Memory B cell (primary cell): Measurements from ENCODE around the gene FYB2.
A peak's percentile ranks its signal among the peaks of the same experiment; 100 is the strongest.

Experiments used
- ATAC-seq: fragments of 150-1000 bp; cut with Tn5 transposase; 2 replicates; pipeline ENCODE4 v1.10.0; 2021; ENCODE audit warnings: low read depth, mild to moderate bottlenecking, moderate library complexity
- DNase-seq, 2 donors: peaks; one replicate each; pipeline ENCODE4 v3.0.0; 2022; ENCODE audit warnings: low spot score in 2 of 2
- H3K27ac Mint-ChIP-seq: one replicate; pipeline ENCODE4 v1.8.0; 2022; ENCODE audit warnings: mild to moderate bottlenecking, moderate library complexity, mixed read lengths
- H3K27me3 Mint-ChIP-seq: one replicate; pipeline ENCODE4 v1.8.0; 2022; ENCODE audit warnings: mixed read lengths
- H3K36me3 Mint-ChIP-seq: one replicate; pipeline ENCODE4 v1.8.0; 2022; ENCODE audit warnings: mild to moderate bottlenecking, mixed read lengths
- H3K4me1 Mint-ChIP-seq: one replicate; pipeline ENCODE4 v1.8.0; 2022; ENCODE audit warnings: mixed read lengths
- H3K4me3 Mint-ChIP-seq: one replicate; pipeline ENCODE4 v1.8.0; 2022; ENCODE audit warnings: mild to moderate bottlenecking, moderate library complexity, mixed read lengths
- H3K9me3 Mint-ChIP-seq: one replicate; pipeline ENCODE4 v1.8.0; 2022; ENCODE audit warnings: mixed read lengths

FYB2 gene

GRCh38 chr1:56755911-56756310, 63.3 kb downstream of the FYB2 start:
- H3K36me3 Mint-ChIP-seq = no peaks in the 10 kb centered on the region
- H3K4me1 Mint-ChIP-seq = peaks cover 5% of the 10 kb centered on the region
- no peak overlapping the region for H3K27ac Mint-ChIP-seq

GRCh38 chr1:56754708-56755479, 64.3 kb downstream of the FYB2 start:
- H3K36me3 Mint-ChIP-seq = no peaks in the 10 kb centered on the region
- H3K27me3 Mint-ChIP-seq = peaks cover 22% of the 10 kb centered on the region
- H3K4me1 Mint-ChIP-seq = peaks cover 5% of the 10 kb centered on the region
- no peaks in the 10 kb centered on the region for H3K9me3 Mint-ChIP-seq
- no peak overlapping the region for H3K4me3 Mint-ChIP-seq
- no peak for DNase-seq
- no peak overlapping the region for H3K27ac Mint-ChIP-seq
- no peak for ATAC-seq

More at GRCh38 chr1:56755911-56756310, 63.3 kb downstream of the FYB2 start:
- H3K27me3 Mint-ChIP-seq = peaks cover 22% of the 10 kb centered on the region
- ATAC-seq = no peak
- no peaks in the 10 kb centered on the region for H3K9me3 Mint-ChIP-seq
- DNase-seq = no peak
- H3K4me3 Mint-ChIP-seq = no peak overlapping the region

- no peaks in the 10 kb centered on the region for H3K9me3 Mint-ChIP-seq
- H3K4me3 Mint-ChIP-seq = no peak overlapping the region
- no peak overlapping the region for H3K27ac Mint-ChIP-seq
- no peaks in the 10 kb centered on the region for H3K36me3 Mint-ChIP-seq
- peaks cover 3% of the 10 kb centered on the region for H3K27me3 Mint-ChIP-seq
- ATAC-seq (no peak), DNase-seq (no peak)
- no peaks in the 10 kb centered on the region for H3K4me1 Mint-ChIP-seq
Measured at GRCh38 chr1:56745231-56745630, 74.0 kb downstream of the FYB2 start.

DNA sequence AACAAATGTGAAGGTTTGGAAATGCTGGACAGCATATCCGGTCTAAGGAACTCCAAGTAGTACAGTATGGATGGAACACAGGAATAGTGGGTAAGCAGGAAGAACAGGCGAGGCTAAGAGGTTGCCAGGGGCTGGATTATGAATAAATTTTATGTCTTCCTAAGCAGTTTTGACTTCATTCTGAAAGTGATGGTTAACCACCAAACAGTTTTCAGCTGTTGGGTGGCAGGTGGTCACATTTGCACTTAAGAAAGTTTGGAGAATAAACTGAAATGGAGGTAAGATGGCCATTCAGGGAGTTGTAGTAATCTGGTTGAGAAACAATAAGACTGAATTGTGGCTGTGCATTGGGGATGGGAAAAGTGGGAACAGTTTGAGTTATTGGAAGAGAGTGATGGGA, 90.2 kb downstream of the FYB2 start:
- ATAC-seq (no peak), DNase-seq (no peak)
- no peaks in the 10 kb centered on the region for H3K36me3 Mint-ChIP-seq
- H3K4me1 Mint-ChIP-seq = no peaks in the 10 kb centered on the region
- no peak overlapping the region for H3K4me3 Mint-ChIP-seq
- no peaks in the 10 kb centered on the region for H3K9me3 Mint-ChIP-seq
- H3K27ac Mint-ChIP-seq = no peak overlapping the region
- H3K27me3 Mint-ChIP-seq = peaks cover 17% of the 10 kb centered on the region

DNA sequence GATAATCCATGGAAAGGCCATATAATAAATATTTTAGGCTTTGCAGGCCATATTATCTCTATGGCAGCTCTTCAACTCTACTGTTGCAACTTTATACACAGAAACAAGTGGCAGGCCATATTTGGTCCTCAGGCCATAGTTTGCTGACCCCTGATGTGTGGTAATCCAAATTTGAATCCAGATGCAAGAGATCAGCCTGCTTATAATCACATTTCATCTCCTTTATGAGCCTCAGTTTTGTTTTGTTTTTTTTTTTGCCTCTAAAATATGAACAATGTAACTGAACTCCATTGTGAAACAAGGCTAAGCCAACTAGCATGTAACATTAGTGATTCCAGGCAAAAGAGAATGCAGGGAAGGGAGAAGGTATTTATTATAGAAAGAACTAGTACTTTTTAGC, 92.5 kb downstream of the FYB2 start:
- no peak for ATAC-seq
- H3K27ac Mint-ChIP-seq = no peak overlapping the region
- H3K4me1 Mint-ChIP-seq = no peaks in the 10 kb centered on the region
- no peak overlapping the region for H3K4me3 Mint-ChIP-seq
- no peaks in the 10 kb centered on the region for H3K36me3 Mint-ChIP-seq
- peaks cover 21% of the 10 kb centered on the region for H3K27me3 Mint-ChIP-seq
- DNase-seq = no peak
- no peaks in the 10 kb centered on the region for H3K9me3 Mint-ChIP-seq

- ATAC-seq = no peak
- peaks cover 8% of the 10 kb centered on the region for H3K27me3 Mint-ChIP-seq
- H3K9me3 Mint-ChIP-seq = no peaks in the 10 kb centered on the region
- no peaks in the 10 kb centered on the region for H3K36me3 Mint-ChIP-seq
- no peak overlapping the region for H3K27ac Mint-ChIP-seq
- no peak overlapping the region for H3K4me3 Mint-ChIP-seq
- H3K4me1 Mint-ChIP-seq = no peaks in the 10 kb centered on the region
- no peak for DNase-seq
Measured at GRCh38 chr1:56719171-56719570, 100.0 kb downstream of the FYB2 start.

DNA sequence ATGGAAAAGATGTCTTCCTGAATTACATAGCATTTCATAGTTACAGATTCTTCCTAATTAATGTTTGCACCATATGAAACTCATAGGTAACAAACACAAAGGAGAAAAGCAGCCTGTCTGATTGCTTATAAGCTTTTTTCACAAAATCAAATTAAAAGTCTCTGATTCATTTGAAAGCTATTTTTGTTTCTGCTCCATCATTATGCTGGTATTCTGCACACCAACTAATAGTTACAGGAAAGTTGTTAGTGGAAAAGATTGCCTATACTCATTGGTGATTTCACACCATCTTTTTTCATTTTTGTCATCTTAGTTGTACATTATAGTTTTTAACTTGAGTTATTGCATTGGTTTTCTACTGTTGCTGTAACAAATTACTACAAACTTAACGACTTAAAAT, 104.0 kb downstream of the FYB2 start:
- Mint-ChIP-seq H3K36me3 (no peaks in the 10 kb centered on the region), H3K4me1 (no peaks in the 10 kb centered on the region), H3K4me3 (no peak overlapping the region), H3K9me3 (no peaks in the 10 kb centered on the region), H3K27ac (no peak overlapping the region), H3K27me3 (no peaks in the 10 kb centered on the region)
- no peak for DNase-seq
- ATAC-seq = no peak

GRCh38 chr1:56713112-56713511, 106.1 kb downstream of the FYB2 start:
- DNase-seq = no peak

GRCh38 chr1:56712150-56712549, 107.1 kb downstream of the FYB2 start:
- H3K27me3 Mint-ChIP-seq = peaks cover 2% of the 10 kb centered on the region
- H3K36me3 Mint-ChIP-seq = no peaks in the 10 kb centered on the region
- H3K9me3 Mint-ChIP-seq = no peaks in the 10 kb centered on the region
- DNase-seq (no peak), ATAC-seq (no peak)
- no peak overlapping the region for H3K4me3 Mint-ChIP-seq
- no peaks in the 10 kb centered on the region for H3K4me1 Mint-ChIP-seq
- H3K27ac Mint-ChIP-seq = no peak overlapping the region

More at GRCh38 chr1:56713112-56713511, 106.1 kb downstream of the FYB2 start:
- no peak for ATAC-seq
- Mint-ChIP-seq H3K27me3 (peaks cover 2% of the 10 kb centered on the region), H3K4me1 (no peaks in the 10 kb centered on the region), H3K9me3 (no peaks in the 10 kb centered on the region), H3K4me3 (no peak overlapping the region), H3K36me3 (no peaks in the 10 kb centered on the region), H3K27ac (no peak overlapping the region)

DNA sequence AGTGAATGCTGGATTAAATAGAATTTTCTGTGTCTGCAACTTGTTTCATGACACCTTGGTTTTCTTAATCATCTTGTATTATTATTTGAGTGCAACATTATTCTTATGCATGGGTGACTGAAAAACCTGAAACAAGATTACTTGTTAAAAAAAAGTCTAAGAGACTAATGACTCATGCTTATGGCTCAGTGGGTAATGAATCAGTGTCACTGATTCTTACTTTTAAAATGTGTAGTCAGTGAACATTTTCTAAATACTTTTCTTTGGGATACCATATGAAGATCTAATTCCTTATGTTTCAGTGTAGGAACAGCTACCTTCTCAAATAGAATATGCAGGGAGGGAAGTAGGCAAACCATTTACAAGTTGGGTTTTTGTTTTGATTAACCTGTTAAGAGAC, 108.6 kb downstream of the FYB2 start:
- Mint-ChIP-seq H3K36me3 (no peaks in the 10 kb centered on the region), H3K27me3 (peaks cover 4% of the 10 kb centered on the region), H3K4me3 (no peak overlapping the region), H3K4me1 (no peaks in the 10 kb centered on the region), H3K27ac (no peak overlapping the region), H3K9me3 (no peaks in the 10 kb centered on the region)
- no peak for DNase-seq
- ATAC-seq = no peak

DNA sequence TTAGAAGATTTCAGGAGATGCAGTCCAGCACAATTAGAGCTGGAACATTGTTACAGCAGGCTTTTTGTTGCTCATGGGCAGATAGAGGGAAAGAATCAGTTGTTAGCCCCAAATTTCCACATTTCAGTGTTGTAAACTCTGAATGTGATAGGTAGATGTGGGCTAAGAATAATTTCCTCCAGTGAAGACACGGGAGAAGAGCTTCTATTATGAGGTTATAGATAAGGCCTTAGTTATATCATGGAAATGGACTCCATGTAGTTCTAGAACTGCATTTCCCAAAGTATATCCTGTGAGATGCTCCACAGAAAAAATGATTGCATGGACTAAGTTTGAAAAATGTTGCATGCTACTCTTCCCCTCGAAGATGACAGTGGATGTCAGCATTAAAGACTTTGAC, 109.2 kb downstream of the FYB2 start:
- no peaks in the 10 kb centered on the region for H3K36me3 Mint-ChIP-seq
- peaks cover 4% of the 10 kb centered on the region for H3K27me3 Mint-ChIP-seq
- no peaks in the 10 kb centered on the region for H3K4me1 Mint-ChIP-seq
- H3K9me3 Mint-ChIP-seq = no peaks in the 10 kb centered on the region
- H3K4me3 Mint-ChIP-seq = no peak overlapping the region
- no peak for ATAC-seq
- no peak overlapping the region for H3K27ac Mint-ChIP-seq
- DNase-seq = no peak

DNA sequence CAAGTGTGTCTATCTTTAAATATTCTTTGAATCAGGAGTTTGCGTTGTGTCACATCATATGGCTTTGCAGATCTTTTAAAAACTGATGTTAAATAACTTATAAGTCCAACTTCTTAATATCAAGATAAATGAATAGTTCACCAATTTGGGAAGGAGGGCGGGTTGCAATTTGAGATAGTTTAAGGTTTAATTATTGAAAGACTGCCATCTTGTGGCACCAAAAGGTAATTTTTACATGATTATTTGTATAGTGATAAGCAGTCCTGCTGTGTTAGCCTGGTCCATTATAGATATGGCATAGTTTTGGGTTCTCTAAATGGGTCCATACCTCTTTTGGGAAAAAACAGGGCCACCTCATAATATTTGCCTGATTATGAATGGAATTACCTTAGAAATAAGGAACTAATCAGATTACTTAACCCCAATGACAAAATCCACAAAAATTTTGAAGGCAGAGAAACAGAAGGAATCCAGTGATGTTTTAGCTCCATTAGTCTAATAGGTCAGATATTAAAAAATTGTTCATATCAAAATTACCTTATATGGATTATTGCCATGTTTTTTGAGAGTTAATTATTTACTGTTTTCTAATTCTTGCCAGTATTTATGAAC, 109.8 kb downstream of the FYB2 start:
- DNase-seq (peak in 1 of 2 donors; percentile 37), ATAC-seq (peak; percentile 51)
- Mint-ChIP-seq H3K4me3 (no peak overlapping the region), H3K27me3 (peaks cover 4% of the 10 kb centered on the region), H3K4me1 (no peaks in the 10 kb centered on the region), H3K9me3 (no peaks in the 10 kb centered on the region), H3K27ac (no peak overlapping the region), H3K36me3 (no peaks in the 10 kb centered on the region)

GRCh38 chr1:56707379-56707778, 111.8 kb downstream of the FYB2 start:
- ATAC-seq (no peak), DNase-seq (no peak)
- Mint-ChIP-seq H3K9me3 (no peaks in the 10 kb centered on the region), H3K4me1 (no peaks in the 10 kb centered on the region), H3K36me3 (no peaks in the 10 kb centered on the region), H3K27me3 (peaks cover 4% of the 10 kb centered on the region), H3K4me3 (no peak overlapping the region), H3K27ac (no peak overlapping the region)

DNA sequence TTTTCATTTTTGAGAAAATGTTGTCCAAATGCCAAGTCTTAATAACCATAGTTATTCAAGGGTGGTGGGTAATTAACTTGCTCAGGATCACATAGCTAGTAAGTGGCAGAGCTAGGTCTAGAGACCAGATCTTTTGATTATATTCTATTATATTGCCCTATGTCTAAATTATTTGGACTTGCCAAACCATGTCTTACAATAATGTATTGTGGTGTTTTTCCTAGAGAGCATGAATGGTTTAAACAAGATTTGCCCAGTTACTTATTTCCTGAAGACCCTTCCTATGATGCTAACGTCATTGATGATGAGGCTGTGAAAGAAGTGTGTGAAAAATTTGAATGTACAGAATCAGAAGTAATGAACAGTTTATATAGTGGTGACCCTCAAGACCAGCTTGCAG, 115.5 kb downstream of the FYB2 start:
- H3K36me3 Mint-ChIP-seq = peaks cover 2% of the 10 kb centered on the region
- DNase-seq (no peak), ATAC-seq (no peak)
- peaks cover 5% of the 10 kb centered on the region for H3K9me3 Mint-ChIP-seq
- H3K27ac Mint-ChIP-seq = no peak overlapping the region
- H3K4me1 Mint-ChIP-seq = no peaks in the 10 kb centered on the region
- no peak overlapping the region for H3K4me3 Mint-ChIP-seq
- peaks cover 5% of the 10 kb centered on the region for H3K27me3 Mint-ChIP-seq

- H3K4me1 Mint-ChIP-seq = no peaks in the 10 kb centered on the region
- peaks cover 5% of the 10 kb centered on the region for H3K9me3 Mint-ChIP-seq
- no peak overlapping the region for H3K27ac Mint-ChIP-seq
- DNase-seq = no peak
- ATAC-seq = no peak
- peaks cover 4% of the 10 kb centered on the region for H3K27me3 Mint-ChIP-seq
- no peak overlapping the region for H3K4me3 Mint-ChIP-seq
- peaks cover 2% of the 10 kb centered on the region for H3K36me3 Mint-ChIP-seq
Measured at GRCh38 chr1:56696663-56697062, 122.5 kb downstream of the FYB2 start.
